PFSK-1 (cell line): Measurements from ENCODE around the gene LSMEM2. TPM values are rescaled to one million over a fixed set of nuclear protein-coding genes. Genes with fewer than 3 reads are reported as not detected.

ENCODE experiments used
- FOXP2 ChIP-seq: optimal IDR thresholded peaks from 2 replicates; pipeline ENCODE3; 2011; ENCODE audit warnings: borderline replicate concordance, control low read depth, inconsistent platforms; ENCODE audit not compliant: insufficient read depth; ENCODE audit errors: extremely low read length, extremely low read depth
- POLR2AphosphoS5 ChIP-seq: IDR thresholded peaks from 2 replicates; pipeline ENCODE4 v1.6.1; 2012; ENCODE audit warnings: low read depth, mild to moderate bottlenecking, control low read depth, low read length, moderate library complexity
- SIN3A ChIP-seq: IDR thresholded peaks from 2 replicates; pipeline ENCODE4 v1.6.1; 2012; ENCODE audit warnings: mild to moderate bottlenecking, low read length, moderate library complexity, borderline replicate concordance; ENCODE audit not compliant: insufficient read depth
- TAF1 ChIP-seq: IDR thresholded peaks from 2 replicates; pipeline ENCODE4 v1.6.1; 2012; ENCODE audit warnings: low read length, control low read depth, borderline replicate concordance; ENCODE audit not compliant: insufficient read depth
- polyA plus RNA-seq: library from polyadenylated mRNA; unstranded; fragments of >200 nt; gene quantifications from one replicate; pipeline ENCODE4 v1.2.1, GENCODE V29; 2012; ENCODE audit warnings: low read depth, missing spikeins; ENCODE audit not compliant: insufficient read length
- TF ChIP-seq, protein P1 (sequence below), 2 experiments: IDR thresholded peaks; 2 replicates each; pipeline versions ENCODE4 v1.6.1 to v1.8.0; 2011 to 2012; ENCODE audit warnings: low read depth in 2 of 2, low read length in 2 of 2, control low read depth in 1 of 2, inconsistent platforms in 1 of 2, mild to moderate bottlenecking in 1 of 2, moderate library complexity in 1 of 2; ENCODE audit not compliant: insufficient read depth in 1 of 2

The LSMEM2 gene
- not detected for polyA plus RNA-seq

DNA sequence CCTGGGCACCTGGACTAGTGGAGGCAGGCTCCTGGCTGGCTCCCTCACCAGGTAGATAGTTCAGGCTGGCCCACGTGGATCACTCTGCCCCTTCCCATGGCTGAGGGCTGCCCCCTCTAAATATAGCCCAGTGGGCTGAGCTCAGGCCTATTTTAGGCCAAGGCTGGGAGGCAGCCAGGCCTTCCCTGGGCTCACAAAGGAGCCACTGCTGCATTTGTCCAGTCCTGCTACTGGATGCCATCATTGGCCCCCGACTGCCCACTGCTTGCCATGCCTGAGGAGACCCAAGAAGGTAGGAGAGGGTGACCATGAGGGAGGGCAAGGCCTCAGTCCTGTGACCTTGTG lies at the start of gene LSMEM2:
Gene LSMEM2, plus strand, starts transcription at position 208 of the 345 bp plus-strand sequence. Its CDS starts 27 bp downstream, at position 235.
- no peak for TF ChIP-seq POLR2AphosphoS5
- TF ChIP-seq, protein P1, sequence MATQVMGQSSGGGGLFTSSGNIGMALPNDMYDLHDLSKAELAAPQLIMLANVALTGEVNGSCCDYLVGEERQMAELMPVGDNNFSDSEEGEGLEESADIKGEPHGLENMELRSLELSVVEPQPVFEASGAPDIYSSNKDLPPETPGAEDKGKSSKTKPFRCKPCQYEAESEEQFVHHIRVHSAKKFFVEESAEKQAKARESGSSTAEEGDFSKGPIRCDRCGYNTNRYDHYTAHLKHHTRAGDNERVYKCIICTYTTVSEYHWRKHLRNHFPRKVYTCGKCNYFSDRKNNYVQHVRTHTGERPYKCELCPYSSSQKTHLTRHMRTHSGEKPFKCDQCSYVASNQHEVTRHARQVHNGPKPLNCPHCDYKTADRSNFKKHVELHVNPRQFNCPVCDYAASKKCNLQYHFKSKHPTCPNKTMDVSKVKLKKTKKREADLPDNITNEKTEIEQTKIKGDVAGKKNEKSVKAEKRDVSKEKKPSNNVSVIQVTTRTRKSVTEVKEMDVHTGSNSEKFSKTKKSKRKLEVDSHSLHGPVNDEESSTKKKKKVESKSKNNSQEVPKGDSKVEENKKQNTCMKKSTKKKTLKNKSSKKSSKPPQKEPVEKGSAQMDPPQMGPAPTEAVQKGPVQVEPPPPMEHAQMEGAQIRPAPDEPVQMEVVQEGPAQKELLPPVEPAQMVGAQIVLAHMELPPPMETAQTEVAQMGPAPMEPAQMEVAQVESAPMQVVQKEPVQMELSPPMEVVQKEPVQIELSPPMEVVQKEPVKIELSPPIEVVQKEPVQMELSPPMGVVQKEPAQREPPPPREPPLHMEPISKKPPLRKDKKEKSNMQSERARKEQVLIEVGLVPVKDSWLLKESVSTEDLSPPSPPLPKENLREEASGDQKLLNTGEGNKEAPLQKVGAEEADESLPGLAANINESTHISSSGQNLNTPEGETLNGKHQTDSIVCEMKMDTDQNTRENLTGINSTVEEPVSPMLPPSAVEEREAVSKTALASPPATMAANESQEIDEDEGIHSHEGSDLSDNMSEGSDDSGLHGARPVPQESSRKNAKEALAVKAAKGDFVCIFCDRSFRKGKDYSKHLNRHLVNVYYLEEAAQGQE (IDR thresholded peaks at IDR 0.05; ENCODE audit: insufficient read depth in 1 of 2, low read depth in 2 of 2, low read length in 2 of 2): no peak
- no peak for TF ChIP-seq TAF1
- no peak for TF ChIP-seq SIN3A
- TF ChIP-seq FOXP2: no peak

DNA sequence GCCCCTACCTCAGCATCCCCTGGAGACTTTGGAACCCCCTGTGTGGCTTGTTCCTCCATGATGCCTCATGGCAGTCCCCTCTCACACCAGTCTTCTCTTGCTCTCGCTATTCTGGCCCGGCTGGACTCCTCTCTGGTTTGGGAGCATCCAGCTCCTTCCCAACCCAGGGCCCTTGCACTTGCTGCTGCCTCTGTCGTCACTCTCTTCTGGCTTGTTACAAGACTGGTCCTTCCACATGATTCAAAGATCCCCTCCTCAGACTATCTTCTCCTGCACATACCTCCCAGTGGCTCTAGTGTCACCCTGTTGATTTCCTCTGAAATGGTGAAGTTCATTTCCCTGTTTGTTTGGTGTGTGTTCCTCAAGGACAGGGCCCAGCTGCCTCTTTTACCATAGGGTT lies 49.4 kb upstream of the LSMEM2 start:
- TF ChIP-seq, protein P1 (IDR thresholded peaks at IDR 0.05; ENCODE audit: insufficient read depth in 1 of 2, low read depth in 2 of 2, low read length in 2 of 2): no peak
- no peak for TF ChIP-seq SIN3A
- no peak for TF ChIP-seq POLR2AphosphoS5
- TF ChIP-seq FOXP2: no peak
- TF ChIP-seq TAF1: no peak

DNA sequence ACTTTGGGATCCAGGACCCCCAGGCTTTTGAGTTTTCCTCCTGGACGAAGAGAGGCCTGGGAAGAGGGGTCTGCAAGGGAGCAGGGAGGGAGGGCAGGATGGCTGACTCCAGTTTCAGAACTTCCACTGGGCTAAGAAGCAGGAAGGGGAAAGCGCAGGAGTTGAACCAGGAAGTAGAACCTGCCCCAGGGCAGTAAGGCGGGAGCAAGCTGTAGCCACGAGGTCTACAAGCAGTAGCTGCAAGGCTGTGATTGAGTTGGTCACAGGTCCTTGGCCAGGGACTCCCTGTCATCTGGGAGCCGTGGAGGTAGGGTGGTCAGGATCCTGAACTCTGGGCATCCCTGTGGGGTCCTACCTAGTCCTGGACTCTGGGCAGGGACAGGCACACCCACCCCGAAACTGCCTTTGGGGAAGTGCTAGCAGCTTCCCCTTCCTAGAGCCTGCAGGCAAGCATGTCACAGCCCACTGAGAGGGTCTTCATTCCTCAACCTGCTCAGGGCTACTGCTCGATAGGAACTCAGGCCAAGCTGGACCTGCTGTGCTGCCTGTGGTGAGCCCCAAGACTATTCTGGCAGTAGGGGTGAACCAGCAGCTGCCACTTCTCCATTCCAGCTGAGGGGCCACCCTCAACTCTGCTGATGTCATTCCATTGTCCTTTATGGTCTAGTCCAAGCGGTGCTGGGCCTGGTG lies 48.6 kb upstream of the LSMEM2 start:
- TF ChIP-seq SIN3A: no peak
- TF ChIP-seq POLR2AphosphoS5: no peak
- TF ChIP-seq, protein P1 (IDR thresholded peaks at IDR 0.05; ENCODE audit: insufficient read depth in 1 of 2, low read depth in 2 of 2, low read length in 2 of 2): no peak
- no peak for TF ChIP-seq TAF1
- no peak for TF ChIP-seq FOXP2

DNA sequence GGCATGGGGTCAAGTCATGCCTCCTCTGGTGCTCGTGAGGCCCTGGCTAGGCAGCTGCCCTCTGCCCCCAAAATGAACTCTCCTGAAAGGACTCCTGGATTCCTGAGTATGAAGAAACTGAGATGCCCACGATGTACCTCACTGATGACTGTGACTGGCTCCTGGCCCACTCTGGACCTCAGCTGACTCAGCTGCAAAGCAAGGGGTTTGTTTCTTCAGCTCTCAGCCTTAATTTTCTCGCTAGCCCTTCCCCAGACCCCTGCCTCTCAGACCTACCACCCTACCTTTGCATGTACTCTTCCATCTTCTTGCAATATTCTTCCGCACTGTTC lies 48.1 kb upstream of the LSMEM2 start:
- TF ChIP-seq SIN3A (no peak), FOXP2 (no peak), TAF1 (no peak), POLR2AphosphoS5 (no peak)
- TF ChIP-seq, protein P1 (IDR thresholded peaks at IDR 0.05; ENCODE audit: insufficient read depth in 1 of 2, low read depth in 2 of 2, low read length in 2 of 2): no peak

DNA sequence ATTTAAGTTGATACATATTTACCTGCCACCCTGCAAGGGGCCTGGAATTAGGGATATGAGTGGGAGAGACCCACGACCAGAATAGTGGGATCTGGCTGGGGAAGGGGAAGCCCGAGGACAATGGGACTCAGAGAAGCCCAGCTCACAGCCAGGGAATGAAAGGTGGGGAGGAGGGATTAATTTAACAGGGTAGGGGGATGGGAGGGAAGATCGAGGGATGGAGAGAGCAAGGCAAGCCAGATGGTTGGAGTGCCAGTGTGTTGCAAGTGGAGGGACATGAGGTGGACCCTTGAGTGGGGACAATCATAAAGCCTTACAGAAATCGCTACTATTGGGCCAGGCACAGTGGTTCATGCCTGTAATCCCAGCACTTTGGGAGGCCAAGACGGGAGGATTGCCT lies 47.3 kb upstream of the LSMEM2 start:
- TF ChIP-seq, protein P1 (IDR thresholded peaks at IDR 0.05; ENCODE audit: insufficient read depth in 1 of 2, low read depth in 2 of 2, low read length in 2 of 2): no peak
- TF ChIP-seq POLR2AphosphoS5 (no peak), SIN3A (no peak), FOXP2 (no peak), TAF1 (no peak)
